ENCODE results near the gene SYT2.
"Not testable (repeated sequence)": the region's sequence is repeated elsewhere in the genome, so short reads cannot be mapped to it uniquely, and the experiment has no call there.

SYT2 gene

GRCh38 chr1:202750024-202750423, 39.8 kb upstream of the SYT2 start:
- Histone ChIP-seq H3K27me3 (ENCODE audit: insufficient read depth, low read depth, severe bottlenecking) (no peaks in the 10 kb centered on the region), H3K27ac (no peak overlapping the region), H3K36me3 (peaks cover 83% of the 10 kb centered on the region), H3K4me3 (ENCODE audit: low read depth, low read length) (no peak overlapping the region), H3K9me3 (ENCODE audit: severe bottlenecking) (no peaks in the 10 kb centered on the region)
- no peak for DNase-seq
- TF ChIP-seq, protein P1, sequence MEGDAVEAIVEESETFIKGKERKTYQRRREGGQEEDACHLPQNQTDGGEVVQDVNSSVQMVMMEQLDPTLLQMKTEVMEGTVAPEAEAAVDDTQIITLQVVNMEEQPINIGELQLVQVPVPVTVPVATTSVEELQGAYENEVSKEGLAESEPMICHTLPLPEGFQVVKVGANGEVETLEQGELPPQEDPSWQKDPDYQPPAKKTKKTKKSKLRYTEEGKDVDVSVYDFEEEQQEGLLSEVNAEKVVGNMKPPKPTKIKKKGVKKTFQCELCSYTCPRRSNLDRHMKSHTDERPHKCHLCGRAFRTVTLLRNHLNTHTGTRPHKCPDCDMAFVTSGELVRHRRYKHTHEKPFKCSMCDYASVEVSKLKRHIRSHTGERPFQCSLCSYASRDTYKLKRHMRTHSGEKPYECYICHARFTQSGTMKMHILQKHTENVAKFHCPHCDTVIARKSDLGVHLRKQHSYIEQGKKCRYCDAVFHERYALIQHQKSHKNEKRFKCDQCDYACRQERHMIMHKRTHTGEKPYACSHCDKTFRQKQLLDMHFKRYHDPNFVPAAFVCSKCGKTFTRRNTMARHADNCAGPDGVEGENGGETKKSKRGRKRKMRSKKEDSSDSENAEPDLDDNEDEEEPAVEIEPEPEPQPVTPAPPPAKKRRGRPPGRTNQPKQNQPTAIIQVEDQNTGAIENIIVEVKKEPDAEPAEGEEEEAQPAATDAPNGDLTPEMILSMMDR (IDR thresholded peaks at IDR 0.05; ENCODE audit: low read depth, low read length): no peak

- DNase-seq: no peak
- TF ChIP-seq, protein P1 (IDR thresholded peaks at IDR 0.05; ENCODE audit: low read depth, low read length): no peak
- peaks cover 90% of the 10 kb centered on the region for H3K36me3 ChIP-seq
Observed at GRCh38 chr1:202745323-202745888, 35.2 kb upstream of the SYT2 start.

GRCh38 chr1:202744770-202745169, 34.5 kb upstream of the SYT2 start:
- H3K27ac ChIP-seq; H3K9me3 ChIP-seq (ENCODE audit: severe bottlenecking); H3K4me3 ChIP-seq (ENCODE audit: low read depth, low read length); H3K27me3 ChIP-seq (ENCODE audit: insufficient read depth, low read depth, severe bottlenecking); DNase-seq: not testable (repeated sequence)
- peaks cover 84% of the 10 kb centered on the region for H3K36me3 ChIP-seq

More at GRCh38 chr1:202745323-202745888, 35.2 kb upstream of the SYT2 start:
- no peak overlapping the region for H3K4me3 ChIP-seq (ENCODE audit: low read depth, low read length)
- H3K27me3 ChIP-seq (ENCODE audit: insufficient read depth, low read depth, severe bottlenecking): no peaks in the 10 kb centered on the region
- no peak overlapping the region for H3K27ac ChIP-seq
- H3K9me3 ChIP-seq (ENCODE audit: severe bottlenecking): peaks cover 5% of the 10 kb centered on the region

DNA sequence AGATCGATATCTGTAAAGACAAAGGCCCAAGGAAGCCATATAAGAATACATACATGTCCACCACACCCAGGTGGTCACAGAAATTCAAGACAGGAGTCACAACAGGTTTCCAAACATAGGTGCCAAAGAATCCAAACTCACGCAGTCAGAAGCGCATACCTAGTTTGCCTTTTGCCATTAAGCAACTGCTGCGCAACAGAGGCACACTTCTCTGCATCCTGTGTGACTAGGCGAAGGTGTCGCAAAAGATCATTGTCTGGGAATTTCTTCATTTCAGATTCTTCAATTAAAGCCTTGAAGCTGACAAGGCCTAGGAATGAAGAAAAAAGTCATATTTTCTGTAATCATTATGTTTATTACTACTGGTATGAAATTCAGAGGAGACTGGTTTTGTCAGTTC, 32.2 kb upstream of the SYT2 start:
- Histone ChIP-seq H3K4me3 (ENCODE audit: low read depth, low read length) (no peak overlapping the region), H3K36me3 (peaks cover 80% of the 10 kb centered on the region), H3K9me3 (ENCODE audit: severe bottlenecking) (peaks cover 5% of the 10 kb centered on the region), H3K27me3 (ENCODE audit: insufficient read depth, low read depth, severe bottlenecking) (no peaks in the 10 kb centered on the region), H3K27ac (no peak overlapping the region)
- TF ChIP-seq, protein P1 (IDR thresholded peaks at IDR 0.05; ENCODE audit: low read depth, low read length): no peak
- no peak for DNase-seq

GRCh38 chr1:202733251-202733650, 23.0 kb upstream of the SYT2 start:
- H3K4me3 ChIP-seq (ENCODE audit: low read depth, low read length): no peak overlapping the region
- TF ChIP-seq, protein P1 (IDR thresholded peaks at IDR 0.05; ENCODE audit: low read depth, low read length): no peak
- no peak overlapping the region for H3K27ac ChIP-seq
- H3K9me3 ChIP-seq (ENCODE audit: severe bottlenecking): no peaks in the 10 kb centered on the region
- no peaks in the 10 kb centered on the region for H3K27me3 ChIP-seq (ENCODE audit: insufficient read depth, low read depth, severe bottlenecking)
- peaks cover 92% of the 10 kb centered on the region for H3K36me3 ChIP-seq
- no peak for DNase-seq

DNA sequence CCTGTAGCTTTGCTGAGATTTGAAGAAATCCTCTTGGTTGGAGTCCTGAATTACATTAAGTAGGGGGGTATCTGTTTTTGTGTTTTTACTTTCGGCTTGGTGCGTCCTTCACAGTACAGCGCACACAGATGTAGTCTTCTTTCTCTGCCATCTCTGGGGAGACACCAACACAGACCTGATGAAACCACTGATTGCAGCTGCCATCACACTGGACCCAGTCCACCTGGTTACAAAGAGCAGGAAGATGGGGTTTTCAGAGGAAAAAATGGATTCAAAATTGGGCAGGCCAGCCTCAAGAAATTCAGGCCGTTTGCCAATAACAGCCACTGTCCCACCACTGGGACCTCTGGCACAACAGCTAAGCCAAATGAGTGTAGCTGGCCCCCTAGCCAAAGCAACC, 18.7 kb upstream of the SYT2 start:
- Histone ChIP-seq H3K36me3 (peaks cover 92% of the 10 kb centered on the region), H3K27ac (no peak overlapping the region), H3K27me3 (ENCODE audit: insufficient read depth, low read depth, severe bottlenecking) (no peaks in the 10 kb centered on the region), H3K9me3 (ENCODE audit: severe bottlenecking) (no peaks in the 10 kb centered on the region), H3K4me3 (ENCODE audit: low read depth, low read length) (no peak overlapping the region)
- no peak for DNase-seq
- TF ChIP-seq, protein P1 (IDR thresholded peaks at IDR 0.05; ENCODE audit: low read depth, low read length): no peak

Data from WERI-Rb-1 (cell line).